ENCODE data around the gene FBLL1. TPM values are rescaled to one million over a fixed set of nuclear protein-coding genes. Genes with fewer than 3 reads are reported as not detected.

FBLL1 gene
- total RNA-seq, 6 experiments from 2014 or later: 0.26 to 0.49 (median 0.38) TPM; not detected in 3

GRCh38 chr5:168550656-168551055 lies 21.6 kb downstream of the FBLL1 start:
- H3K4me3 ChIP-seq: no peak overlapping the region
- no peak for DNase-seq
- H3K4me1 ChIP-seq: no peaks in the 10 kb centered on the region
- no peaks in the 10 kb centered on the region for H3K9me3 ChIP-seq
- no peak for TF ChIP-seq POLR2A (IDR thresholded peaks at IDR 0.05)
- no peak for TF ChIP-seq CTCF (IDR thresholded peaks at IDR 0.05)
- ATAC-seq: no peak
- intact Hi-C loops (cut with DNase I): no loop called here
- no peaks in the 10 kb centered on the region for H3K27me3 ChIP-seq
- H3K27ac ChIP-seq: no peak overlapping the region
- peaks cover 0 to 33% (median 4%) of the 10 kb centered on the region in 4 donors for H3K36me3 ChIP-seq

- Histone ChIP-seq H3K27me3 (no peaks in the 10 kb centered on the region), H3K4me3 (no peak overlapping the region), H3K4me1 (peaks cover 0 to 9% (median 0%) of the 10 kb centered on the region in 4 donors), H3K27ac (no peak overlapping the region), H3K9me3 (no peaks in the 10 kb centered on the region), H3K36me3 (peaks cover 0 to 43% (median 4%) of the 10 kb centered on the region in 4 donors)
- ATAC-seq (no peak), DNase-seq (no peak)
- WGBS (ENCODE audit: insufficient coverage, low coverage, low lambda C conversion rate, missing lambda C conversion rate): 67% methylated on average over 1 of the region's 1 CpG
- intact Hi-C loops (cut with DNase I): no loop called here
- TF ChIP-seq CTCF (IDR thresholded peaks at IDR 0.05): no peak
- TF ChIP-seq POLR2A (IDR thresholded peaks at IDR 0.05): no peak
These were observed 23.0 kb downstream of the FBLL1 start for GRCh38 chr5:168552146-168552545.

- WGBS (ENCODE audit: insufficient coverage, low coverage, low lambda C conversion rate, missing lambda C conversion rate): 90% methylated on average over 2 of the region's 2 CpGs
- peaks cover 0 to 54% (median 12%) of the 10 kb centered on the region in 4 donors for H3K36me3 ChIP-seq
These were observed 24.4 kb downstream of the FBLL1 start for GRCh38 chr5:168553377-168554130.

GRCh38 chr5:168557389-168557788 lies 28.3 kb downstream of the FBLL1 start:
- 97% methylated on average over 2 of the region's 2 CpGs for WGBS (ENCODE audit: insufficient coverage, low coverage, low lambda C conversion rate, missing lambda C conversion rate)
- intact Hi-C loops (cut with DNase I): no loop called here
- Histone ChIP-seq H3K4me3 (no peak overlapping the region), H3K9me3 (no peaks in the 10 kb centered on the region), H3K27me3 (no peaks in the 10 kb centered on the region), H3K36me3 (peaks cover 0 to 64% (median 24%) of the 10 kb centered on the region in 4 donors), H3K27ac (no peak overlapping the region), H3K4me1 (peaks cover 0 to 14% (median 3%) of the 10 kb centered on the region in 4 donors)
- DNase-seq: no peak
- no peak for TF ChIP-seq POLR2A (IDR thresholded peaks at IDR 0.05)
- no peak for TF ChIP-seq CTCF (IDR thresholded peaks at IDR 0.05)
- ATAC-seq: peak in 1 of 4 donors; percentile 66

More at GRCh38 chr5:168553377-168554130, 24.4 kb downstream of the FBLL1 start:
- intact Hi-C loops (cut with DNase I): no loop called here
- DNase-seq: no peak
- TF ChIP-seq CTCF (IDR thresholded peaks at IDR 0.05): no peak
- no peak for TF ChIP-seq POLR2A (IDR thresholded peaks at IDR 0.05)
- no peak for ATAC-seq
- no peaks in the 10 kb centered on the region for H3K27me3 ChIP-seq
- no peak overlapping the region for H3K4me3 ChIP-seq
- H3K4me1 ChIP-seq: peaks cover 0 to 9% (median 0%) of the 10 kb centered on the region in 4 donors
- H3K27ac ChIP-seq: no peak overlapping the region
- H3K9me3 ChIP-seq: no peaks in the 10 kb centered on the region

All from right lobe of liver (tissue), 6 donors.